GM19468 (cell line): ENCODE data around the gene PARD6B.

Experiments
- ATAC-seq: cut with Tn5 transposase; IDR thresholded peaks from one replicate; pipeline ENCODE4 v1.9.1; 2021; ENCODE audit warnings: mild to moderate bottlenecking, moderate library complexity, moderate number of reproducible peaks; ENCODE audit not compliant: unreplicated experiment; ENCODE audit errors: extremely low read depth

PARD6B gene

GRCh38 chr20:50721881-50722281 is 9.5 kb upstream of the PARD6B start:
- no peak for ATAC-seq

- ATAC-seq, result no peak
Measured at GRCh38 chr20:50722424-50723155, 8.8 kb upstream of the PARD6B start.

GRCh38 chr20:50723672-50724071 is 7.7 kb upstream of the PARD6B start:
- ATAC-seq, result no peak

GRCh38 chr20:50724112-50724725 is 7.2 kb upstream of the PARD6B start:
- no peak for ATAC-seq

- ATAC-seq, result no peak
Measured at GRCh38 chr20:50724851-50725723, 6.3 kb upstream of the PARD6B start.

GRCh38 chr20:50725724-50726005 is 5.7 kb upstream of the PARD6B start:
- no peak for ATAC-seq

GRCh38 chr20:50726955-50727791 is 4.2 kb upstream of the PARD6B start:
- ATAC-seq, result no peak

- ATAC-seq, result no peak
Measured at GRCh38 chr20:50727792-50728485, 3.4 kb upstream of the PARD6B start.

- no peak for ATAC-seq
Measured at GRCh38 chr20:50728486-50728980, 2.8 kb upstream of the PARD6B start.

GRCh38 chr20:50728981-50729874 is 2.2 kb upstream of the PARD6B start:
- ATAC-seq, result no peak

- ATAC-seq, result no peak
Measured at GRCh38 chr20:50729901-50730764, 1.2 kb upstream of the PARD6B start.

GRCh38 chr20:50730765-50731054 is 670 bp upstream of the PARD6B start:
- no peak for ATAC-seq

GRCh38 chr20:50731930-50732690 is 730 bp downstream of the PARD6B start:
- ATAC-seq, result no peak

GRCh38 chr20:50733644-50734349 is 2.4 kb downstream of the PARD6B start:
- ATAC-seq, result no peak

- ATAC-seq, result no peak
Measured at GRCh38 chr20:50734730-50735679, 3.6 kb downstream of the PARD6B start.

GRCh38 chr20:50735813-50736212 is 4.4 kb downstream of the PARD6B start:
- no peak for ATAC-seq
